H1 (cell line): Measurements from ENCODE around the gene CCDC121. TPM values are rescaled to one million over a fixed set of nuclear protein-coding genes. Genes with fewer than 3 reads are reported as not detected.

ENCODE experiments used
- CTCF ChIA-PET: fragments of 300-600 bp; sonication (Branson Sonifier 250); formaldehyde crosslinking; loops from one replicate; lab custom pipeline; 2021; ENCODE audit not compliant: partially characterized antibody; lab: Charles Lee
- POLR2A ChIA-PET: fragments of 300-600 bp; sonication (Branson Sonifier 250); formaldehyde crosslinking; loops from one replicate; lab custom pipeline; 2021; ENCODE audit warnings: inconsistent platforms; ENCODE audit not compliant: partially characterized antibody; lab: Charles Lee
- DNase-seq, 2 experiments: peaks; one replicate each; pipeline versions ENCODE4 v3.0.0 to v3.0.0-alpha.2; 2010 to 2022; ENCODE audit warnings: low spot score in 2 of 2, low read depth in 1 of 2, mixed read lengths in 1 of 2
- FAIRE-seq: peaks from 2 replicates; lab custom pipeline; 2011; peaks lifted over from hg19 to GRCh38; lab: Jason Lieb, UNC
- H2AFZ ChIP-seq: 2 replicates; pipeline ENCODE4 v1.8.1; 2012; ENCODE audit warnings: low read length, inconsistent platforms
- H2AK5ac ChIP-seq: 2 replicates; pipeline ENCODE4 v1.6.1; 2013; ENCODE audit warnings: low read depth, low read length
- H2BK120ac ChIP-seq: replicated peaks from 2 replicates; pipeline ENCODE3; 2013; ENCODE audit warnings: low read depth, low read length, inconsistent platforms
- H2BK12ac ChIP-seq: 2 replicates; pipeline ENCODE4 v1.6.1; 2013; ENCODE audit warnings: low read depth, low read length
- H2BK15ac ChIP-seq: 2 replicates; pipeline ENCODE4 v1.6.1; 2013; ENCODE audit warnings: low read length
- H2BK20ac ChIP-seq: 2 replicates; pipeline ENCODE4 v1.6.1; 2013; ENCODE audit warnings: low read length
- H2BK5ac ChIP-seq: 2 replicates; pipeline ENCODE4 v1.6.1; 2013; ENCODE audit warnings: low read depth, low read length
- H3K14ac ChIP-seq: 2 replicates; pipeline ENCODE4 v1.6.1; 2013; ENCODE audit warnings: inconsistent platforms; ENCODE audit not compliant: insufficient read length
- H3K18ac ChIP-seq: 2 replicates; pipeline ENCODE4 v1.6.1; 2013; ENCODE audit warnings: low read length; ENCODE audit errors: extremely low read depth
- H3K23ac ChIP-seq: 2 replicates; pipeline ENCODE4 v1.6.1; 2013; ENCODE audit warnings: inconsistent platforms; ENCODE audit not compliant: insufficient read length
- H3K23me2 ChIP-seq: 2 replicates; pipeline ENCODE4 v1.6.1; 2013; ENCODE audit warnings: low read depth, low read length
- H3K27ac ChIP-seq: 2 replicates; pipeline ENCODE4 v1.6.1; 2011; ENCODE audit warnings: low read depth, low read length, inconsistent platforms
- H3K27me3 ChIP-seq, 4 experiments: replicated peaks in 1 of 4; 1 replicate in 1 of 4; 2 replicates in 3 of 4; pipeline versions ENCODE4 v1.6.1 to v1.8.1; 2011 to 2013; ENCODE audit warnings: low read length in 3 of 4, mild to moderate bottlenecking in 3 of 4, inconsistent platforms in 2 of 4, mixed read lengths in 2 of 4, moderate library complexity in 1 of 4; ENCODE audit not compliant: control insufficient read depth in 3 of 4, insufficient read depth in 3 of 4; ENCODE audit errors: extremely low read depth in 1 of 4
- H3K36me3 ChIP-seq, 4 experiments: 2 replicates each; pipeline versions ENCODE4 v1.6.1 to v1.8.1; 2011 to 2013; ENCODE audit warnings: mild to moderate bottlenecking in 4 of 4, low read length in 3 of 4, moderate library complexity in 2 of 4, control low read depth in 1 of 4, inconsistent platforms in 1 of 4; ENCODE audit not compliant: insufficient read depth in 4 of 4, control insufficient read depth in 2 of 4
- H3K4ac ChIP-seq: replicated peaks from 2 replicates; pipeline ENCODE3; 2013; ENCODE audit warnings: low read length, low read depth, mixed read lengths, inconsistent platforms; ENCODE audit not compliant: insufficient read length
- H3K4me1 ChIP-seq, 4 experiments: replicated peaks in 1 of 4; 1 replicate in 1 of 4; 2 replicates in 3 of 4; pipeline versions ENCODE4 v1.6.1 to v1.8.1; 2011 to 2013; ENCODE audit warnings: low read length in 3 of 4, inconsistent platforms in 2 of 4, mixed read lengths in 1 of 4; ENCODE audit not compliant: insufficient read depth in 4 of 4, control insufficient read depth in 3 of 4
- H3K4me2 ChIP-seq, 2 experiments: 2 replicates each; pipeline versions ENCODE4 v1.6.1 to v1.8.1; 2011 to 2013; ENCODE audit warnings: low read depth in 2 of 2, low read length in 2 of 2, control low read depth in 1 of 2, inconsistent platforms in 1 of 2, mild to moderate bottlenecking in 1 of 2; ENCODE audit not compliant: insufficient read depth in 1 of 2
- H3K4me3 ChIP-seq, 4 experiments: fragments of 200-600, 300-600 bp in 1 of 4; sonication (generic), shearing (Covaris generic), sonication (Bioruptor Twin) in 1 of 4; 2 replicates each; pipeline versions ENCODE4 v1.5.1 to v1.8.1; 2011 to 2016; ENCODE audit warnings: low read length in 4 of 4, low read depth in 3 of 4, control low read depth in 2 of 4, inconsistent platforms in 2 of 4, mild to moderate bottlenecking in 2 of 4, mixed read lengths in 1 of 4, moderate library complexity in 1 of 4; ENCODE audit not compliant: insufficient read depth in 2 of 4; ENCODE audit errors: extremely low read depth in 1 of 4
- H3K56ac ChIP-seq: replicated peaks from 2 replicates; pipeline ENCODE3; 2013; ENCODE audit warnings: low read depth, mild to moderate bottlenecking, mixed read lengths, low read length, inconsistent platforms; ENCODE audit not compliant: insufficient read length
- H3K79me1 ChIP-seq: 2 replicates; pipeline ENCODE4 v1.6.1; 2013; ENCODE audit warnings: low read depth, low read length, control low read depth
- H3K79me2 ChIP-seq, 2 experiments: 2 replicates each; pipeline versions ENCODE4 v1.6.1 to v1.8.1; 2012 to 2013; ENCODE audit warnings: low read length in 2 of 2, mild to moderate bottlenecking in 2 of 2, inconsistent platforms in 1 of 2; ENCODE audit not compliant: insufficient read depth in 2 of 2, control insufficient read depth in 1 of 2
- H3K9ac ChIP-seq, 4 experiments: replicated peaks in 1 of 4; 1 replicate in 1 of 4; 2 replicates in 3 of 4; pipeline versions ENCODE4 v1.6.1 to v1.8.1; 2011 to 2013; ENCODE audit warnings: low read depth in 3 of 4, low read length in 3 of 4, control low read depth in 2 of 4, mild to moderate bottlenecking in 2 of 4, moderate library complexity in 2 of 4, inconsistent platforms in 1 of 4; ENCODE audit errors: extremely low read depth in 1 of 4
- H3K9me3 ChIP-seq, 2 experiments: 2 replicates each; pipeline versions ENCODE4 v1.6.1 to v1.8.1; 2012 to 2013; ENCODE audit warnings: mild to moderate bottlenecking in 2 of 2, moderate library complexity in 2 of 2, control low read depth in 1 of 2, inconsistent platforms in 1 of 2, low read depth in 1 of 2, low read length in 1 of 2, mixed read lengths in 1 of 2; ENCODE audit not compliant: insufficient read depth in 2 of 2
- H4K20me1 ChIP-seq, 2 experiments: replicated peaks in 1 of 2; 2 replicates each; pipeline versions ENCODE3 to v1.8.1; 2011 to 2013; ENCODE audit warnings: inconsistent platforms in 2 of 2, low read length in 2 of 2, mild to moderate bottlenecking in 1 of 2; ENCODE audit not compliant: insufficient read depth in 2 of 2, control insufficient read depth in 1 of 2
- H4K5ac ChIP-seq: 2 replicates; pipeline ENCODE4 v1.6.1; 2013; ENCODE audit warnings: low read length, low read depth, mixed read lengths, inconsistent platforms; ENCODE audit not compliant: insufficient read length
- H4K8ac ChIP-seq: 2 replicates; pipeline ENCODE4 v1.8.0; 2013; ENCODE audit warnings: mild to moderate bottlenecking, moderate library complexity, low read length, inconsistent platforms; ENCODE audit not compliant: insufficient read depth; ENCODE audit errors: extremely low read depth
- H4K91ac ChIP-seq: replicated peaks from 2 replicates; pipeline ENCODE3; 2013; ENCODE audit warnings: low read length, mixed read lengths, inconsistent platforms; ENCODE audit not compliant: insufficient read length
- JUN ChIP-seq: IDR thresholded peaks from 2 replicates; pipeline ENCODE4 v1.6.1; 2011; ENCODE audit warnings: low read depth, mild to moderate bottlenecking, improper control_type of control experiment, low read length
- MAFK ChIP-seq: IDR thresholded peaks from 2 replicates; pipeline ENCODE4 v1.6.1; 2012; ENCODE audit warnings: low read depth, mild to moderate bottlenecking, improper control_type of control experiment, low read length
- SIN3A ChIP-seq, 2 experiments: IDR thresholded peaks in 1 of 2; conservative IDR thresholded peaks in 1 of 2; 2 replicates each; pipeline ENCODE4 v1.6.1; 2011 to 2012; ENCODE audit warnings: low read length in 2 of 2, improper control_type of control experiment in 1 of 2, low read depth in 1 of 2, mild to moderate bottlenecking in 1 of 2
- WGBS, 2 experiments: shearing (Covaris generic) in 1 of 2; methylation state at CpG; one replicate each; pipeline versions ENCODE4 v1.1.6 to v1.1.7; 2013 to 2015; ENCODE audit warnings: low lambda C conversion rate in 2 of 2, mixed read lengths in 2 of 2, inconsistent platforms in 1 of 2, low coverage in 1 of 2, missing lambda C conversion rate in 1 of 2; ENCODE audit not compliant: insufficient replicate concordance in 2 of 2, insufficient coverage in 1 of 2, insufficient read length in 1 of 2; ENCODE audit errors: extremely low coverage in 1 of 2, missing lambda C conversion rate in 1 of 2; 5-methylcytosine and 5-hydroxymethylcytosine counted together
- polyA plus RNA-seq, 7 experiments: library from polyadenylated mRNA; depleted of rRNA in 3 of 7; stranded (reverse) in 5 of 7; unstranded in 2 of 7; fragments of >200 nt in 5 of 7; fragments of 200-250 nt in 2 of 7; gene quantifications; 1 replicate in 5 of 7; 2 replicates in 1 of 7; 4 replicates in 1 of 7; pipeline versions ENCODE4 v1.2.1 to v1.2.3, GENCODE V29; 2011 to 2013; ENCODE audit warnings: missing spikeins in 2 of 7, mixed read lengths in 2 of 7
- total RNA-seq: library from RNA; stranded (reverse); fragmentation: NEBNext Ultra II Directional; extraction: Animal tissue kit (Norgen Biotek cat#: 25700); gene quantifications from 2 replicates; pipeline ENCODE4 v1.2.1, GENCODE V29; 2021

The CCDC121 gene
- total and polyA plus RNA-seq, 2 of the 8 experiments (the other 6 are each of a cell fraction or from before 2014, with no cell fraction given) = 0.68 to 1.5 TPM

DNA sequence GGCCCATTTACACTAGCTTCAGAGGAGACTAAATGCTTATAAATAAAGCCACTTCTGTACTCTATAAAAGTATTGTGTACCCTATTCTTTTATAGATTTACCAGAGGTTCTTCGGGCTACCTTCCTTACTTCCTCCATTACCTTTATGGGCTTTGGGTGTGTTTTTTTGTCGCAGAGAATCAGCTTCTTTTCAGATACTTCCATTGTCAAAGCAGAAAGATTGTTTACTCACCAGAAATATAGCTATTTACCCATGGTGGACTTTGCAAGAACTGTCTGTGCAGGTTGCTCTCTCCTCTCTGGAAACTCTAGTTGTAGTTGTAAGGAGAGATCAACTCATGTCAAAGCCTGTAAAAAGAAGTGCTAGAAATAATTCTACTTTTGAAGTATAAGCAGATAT, 14.8 kb downstream of the CCDC121 start:
- no peak for DNase-seq
- no peak overlapping the region for H2BK120ac ChIP-seq
- H3K9ac ChIP-seq = no peak overlapping the region
- no peak overlapping the region for H2BK12ac ChIP-seq
- H4K91ac ChIP-seq = no peak overlapping the region
- no peaks in the 10 kb centered on the region for H3K79me1 ChIP-seq
- H3K4me1 ChIP-seq = no peaks in the 10 kb centered on the region
- no peak overlapping the region for H3K4me3 ChIP-seq
- TF ChIP-seq SIN3A (conservative IDR thresholded peaks at IDR 0.05 in 1 of 2, IDR thresholded peaks at IDR 0.05 in 1 of 2; ENCODE audit: low read depth in 1 of 2, low read length in 2 of 2) (no peak), JUN (no peak), MAFK (no peak)
- H3K79me2 ChIP-seq = no peaks in the 10 kb centered on the region
- H3K36me3 ChIP-seq = peaks cover 4 to 48% (median 10%) of the 10 kb centered on the region in 4 experiments; a peak in 6 of 8 replicates
- no peak for FAIRE-seq
- no peak overlapping the region for H3K56ac ChIP-seq
- no peaks in the 10 kb centered on the region for H3K9me3 ChIP-seq
- ChIA-PET CTCF (no interaction called here), POLR2A (interaction anchor here (0.7 kb wide), 1 partner anchor 14 kb away, joined by 4 read pairs; no protein-coding TSS in a partner anchor)
- no peak overlapping the region for H3K18ac ChIP-seq
- no peak overlapping the region for H2BK20ac ChIP-seq
- H3K4me2 ChIP-seq = no peak overlapping the region
- H2BK15ac ChIP-seq = no peak overlapping the region
- no peak overlapping the region for H4K5ac ChIP-seq
- no peak overlapping the region for H4K8ac ChIP-seq
- no peak overlapping the region for H3K4ac ChIP-seq
- H3K27ac ChIP-seq = no peak overlapping the region
- no peak overlapping the region for H2BK5ac ChIP-seq
- WGBS, 2 experiments = 93% methylated on average over 2 of the region's 2 CpGs; no CpG with 5 or more reads in 1 of the 2 experiments
- no peak overlapping the region for H3K23ac ChIP-seq
- H2AK5ac ChIP-seq = no peak overlapping the region
- H3K14ac ChIP-seq = no peak overlapping the region
- H2AFZ ChIP-seq = no peak overlapping the region
- peaks cover 0 to 2% of the 10 kb centered on the region in 2 experiments for H4K20me1 ChIP-seq
- no peaks in the 10 kb centered on the region for H3K23me2 ChIP-seq
- H3K27me3 ChIP-seq = peaks cover 0 to 1% (median 0%) of the 10 kb centered on the region in 4 experiments; a peak in 1 of 7 replicates
